Activated naive CD4-positive, alpha-beta T cell treated with anti-CD3 and anti-CD28 coated beads for 36 hours (primary cell): Measurements from ENCODE around the gene YARS1. TPM values are rescaled to one million over a fixed set of nuclear protein-coding genes. Genes with fewer than 3 reads are reported as not detected.
A peak's percentile ranks its signal among the peaks of the same experiment; 100 is the strongest.

Experiments used
- CTCF ChIA-PET: fragments of 350-600 bp; sonication (Branson Sonifier 250); formaldehyde crosslinking; loops from one replicate; lab custom pipeline; 2021; ENCODE audit warnings: antibody characterized with exemption; lab: Charles Lee
- DNase-seq: peaks from one replicate; pipeline ENCODE4 v3.0.0-alpha.2; 2020
- H3K27ac Mint-ChIP-seq: one replicate; pipeline ENCODE4 v1.8.0; 2021; ENCODE audit warnings: mild to moderate bottlenecking, mixed read lengths
- H3K27me3 Mint-ChIP-seq: one replicate; pipeline ENCODE4 v1.8.0; 2021; ENCODE audit warnings: low read depth, mixed read lengths
- H3K36me3 Mint-ChIP-seq: one replicate; pipeline ENCODE4 v1.8.0; 2021; ENCODE audit warnings: low read depth, mixed read lengths
- H3K4me1 Mint-ChIP-seq: one replicate; pipeline ENCODE4 v1.8.0; 2021; ENCODE audit warnings: low read depth, mixed read lengths
- H3K4me3 Mint-ChIP-seq: one replicate; pipeline ENCODE4 v1.8.0; 2021; ENCODE audit warnings: mild to moderate bottlenecking, moderate library complexity, mixed read lengths
- H3K9me3 Mint-ChIP-seq: one replicate; pipeline ENCODE4 v1.8.0; 2021; ENCODE audit warnings: mixed read lengths
- intact Hi-C: fragments of 100-400 bp; cut with micrococcal nuclease; formaldehyde crosslinking; loops from one replicate; pipeline ENCODE4 v1.15.1; 2023
- total RNA-seq, 2 experiments: library from RNA; stranded (reverse); gene quantifications; one replicate each; pipeline ENCODE4 v1.2.3, GENCODE V29; 2021

The YARS1 gene
- total RNA-seq, 2 experiments from 2014 or later, result 293 to 312 TPM

- no peaks in the 10 kb centered on the region for H3K36me3 Mint-ChIP-seq
- H3K4me1 Mint-ChIP-seq, result peaks cover 2% of the 10 kb centered on the region
- CTCF ChIA-PET, result interaction anchor here (1.4 kb wide), 1 partner anchor 32 kb away, joined by 4 read pairs; no protein-coding TSS in a partner anchor
- intact Hi-C loops, result no loop called here
- no peak overlapping the region for H3K4me3 Mint-ChIP-seq
- DNase-seq, result no peak
- H3K9me3 Mint-ChIP-seq, result no peaks in the 10 kb centered on the region
- H3K27ac Mint-ChIP-seq, result no peak overlapping the region
- H3K27me3 Mint-ChIP-seq, result peaks cover 16% of the 10 kb centered on the region
These were observed 73.1 kb downstream of the YARS1 start for GRCh38 chr1:32744071-32744425.

GRCh38 chr1:32743380-32744070 is 73.6 kb downstream of the YARS1 start:
- H3K4me1 Mint-ChIP-seq, result peaks cover 2% of the 10 kb centered on the region
- intact Hi-C loops, result no loop called here
- H3K27me3 Mint-ChIP-seq, result peaks cover 16% of the 10 kb centered on the region
- H3K9me3 Mint-ChIP-seq, result no peaks in the 10 kb centered on the region
- H3K36me3 Mint-ChIP-seq, result no peaks in the 10 kb centered on the region
- no peak overlapping the region for H3K4me3 Mint-ChIP-seq
- DNase-seq, result no peak
- CTCF ChIA-PET, result interaction anchor here (1.4 kb wide), 1 partner anchor 31 kb away, joined by 4 read pairs; no protein-coding TSS in a partner anchor
- H3K27ac Mint-ChIP-seq, result no peak overlapping the region

- peak overlapping the region; percentile 57 for H3K4me3 Mint-ChIP-seq
- H3K4me1 Mint-ChIP-seq, result peaks cover 2% of the 10 kb centered on the region
- H3K36me3 Mint-ChIP-seq, result no peaks in the 10 kb centered on the region
- no peaks in the 10 kb centered on the region for H3K9me3 Mint-ChIP-seq
- CTCF ChIA-PET, result interaction anchor here (0.6 to 1.0 kb wide), 3 partner anchors 30 to 149 kb away, joined by 3 to 5 read pairs (median 3); no protein-coding TSS in a partner anchor
- H3K27me3 Mint-ChIP-seq, result peaks cover 16% of the 10 kb centered on the region
- intact Hi-C loops, result no loop called here
- no peak for DNase-seq
- no peak overlapping the region for H3K27ac Mint-ChIP-seq
These were observed 74.2 kb downstream of the YARS1 start for GRCh38 chr1:32742956-32743355.

- Mint-ChIP-seq H3K4me1 (peaks cover 2% of the 10 kb centered on the region), H3K4me3 (peak overlapping the region; percentile 57), H3K27ac (no peak overlapping the region), H3K27me3 (peaks cover 16% of the 10 kb centered on the region), H3K9me3 (no peaks in the 10 kb centered on the region), H3K36me3 (no peaks in the 10 kb centered on the region)
- CTCF ChIA-PET, result interaction anchor here (0.6 to 1.0 kb wide), 5 partner anchors 30 to 451 kb away, joined by 3 to 5 read pairs (median 3); no protein-coding TSS in a partner anchor
- intact Hi-C loops, result no loop called here
- DNase-seq, result no peak
These were observed 74.8 kb downstream of the YARS1 start for GRCh38 chr1:32742199-32742947.

GRCh38 chr1:32741413-32742198 is 75.6 kb downstream of the YARS1 start:
- CTCF ChIA-PET, result interaction anchor here (0.6 to 1.0 kb wide), 3 partner anchors 29 to 451 kb away, joined by 3 to 5 read pairs (median 3); no protein-coding TSS in a partner anchor
- no peak overlapping the region for H3K27ac Mint-ChIP-seq
- H3K4me3 Mint-ChIP-seq, result peak overlapping the region; percentile 56

GRCh38 chr1:32741059-32741412 is 76.1 kb downstream of the YARS1 start:
- intact Hi-C loops, result no loop called here
- peak overlapping the region; percentile 56 for H3K4me3 Mint-ChIP-seq
- H3K4me1 Mint-ChIP-seq, result peaks cover 2% of the 10 kb centered on the region
- no peaks in the 10 kb centered on the region for H3K9me3 Mint-ChIP-seq
- DNase-seq, result no peak
- no peak overlapping the region for H3K27ac Mint-ChIP-seq
- H3K36me3 Mint-ChIP-seq, result no peaks in the 10 kb centered on the region
- H3K27me3 Mint-ChIP-seq, result peaks cover 16% of the 10 kb centered on the region
- CTCF ChIA-PET, result no interaction called here

More at GRCh38 chr1:32741413-32742198, 75.6 kb downstream of the YARS1 start:
- intact Hi-C loops, result no loop called here
- DNase-seq, result no peak
- H3K4me1 Mint-ChIP-seq, result peaks cover 2% of the 10 kb centered on the region
- H3K36me3 Mint-ChIP-seq, result no peaks in the 10 kb centered on the region
- H3K27me3 Mint-ChIP-seq, result peaks cover 16% of the 10 kb centered on the region
- no peaks in the 10 kb centered on the region for H3K9me3 Mint-ChIP-seq

- Mint-ChIP-seq H3K4me3 (no peak overlapping the region), H3K27me3 (peaks cover 10% of the 10 kb centered on the region), H3K36me3 (no peaks in the 10 kb centered on the region), H3K27ac (no peak overlapping the region), H3K4me1 (no peaks in the 10 kb centered on the region), H3K9me3 (no peaks in the 10 kb centered on the region)
- CTCF ChIA-PET, result interaction anchor here (1.0 kb wide), 1 partner anchor 25 kb away, joined by 4 read pairs; no protein-coding TSS in a partner anchor
- intact Hi-C loops, result no loop called here
- DNase-seq, result no peak
These were observed 80.1 kb downstream of the YARS1 start for GRCh38 chr1:32736812-32737791.

GRCh38 chr1:32733582-32734321 is 83.4 kb downstream of the YARS1 start:
- Mint-ChIP-seq H3K27ac (no peak overlapping the region), H3K9me3 (no peaks in the 10 kb centered on the region), H3K4me3 (no peak overlapping the region), H3K36me3 (no peaks in the 10 kb centered on the region), H3K27me3 (no peaks in the 10 kb centered on the region), H3K4me1 (peaks cover 2% of the 10 kb centered on the region)
- intact Hi-C loops, result no loop called here
- no peak for DNase-seq
- CTCF ChIA-PET, result interaction anchor here (1.0 to 3.3 kb wide), 2 partner anchors 21 to 35 kb away, joined by 3 to 15 read pairs; no protein-coding TSS in a partner anchor

GRCh38 chr1:32729254-32730046 is 87.7 kb downstream of the YARS1 start:
- Mint-ChIP-seq H3K9me3 (no peaks in the 10 kb centered on the region), H3K4me3 (no peak overlapping the region), H3K36me3 (no peaks in the 10 kb centered on the region), H3K4me1 (peaks cover 12% of the 10 kb centered on the region), H3K27ac (no peak overlapping the region), H3K27me3 (peaks cover 5% of the 10 kb centered on the region)
- intact Hi-C loops, result no loop called here
- no peak for DNase-seq
- CTCF ChIA-PET, result interaction anchor here (0.5 to 4.2 kb wide), 6 partner anchors 14 to 560 kb away, joined by 3 to 20 read pairs (median 5); no protein-coding TSS in a partner anchor

- CTCF ChIA-PET, result interaction anchor here (0.5 to 4.2 kb wide), 6 partner anchors 13 to 559 kb away, joined by 3 to 20 read pairs (median 5); no protein-coding TSS in a partner anchor
- no peak overlapping the region for H3K4me3 Mint-ChIP-seq
- H3K9me3 Mint-ChIP-seq, result no peaks in the 10 kb centered on the region
- intact Hi-C loops, result no loop called here
- no peak overlapping the region for H3K27ac Mint-ChIP-seq
- H3K36me3 Mint-ChIP-seq, result no peaks in the 10 kb centered on the region
- no peak for DNase-seq
- H3K4me1 Mint-ChIP-seq, result peaks cover 12% of the 10 kb centered on the region
- peaks cover 5% of the 10 kb centered on the region for H3K27me3 Mint-ChIP-seq
These were observed 88.6 kb downstream of the YARS1 start for GRCh38 chr1:32728413-32729077.
